Progenitor cell of endocrine pancreas (in vitro differentiated cells): ENCODE results near the gene MYO5A. TPM values are rescaled to one million over a fixed set of nuclear protein-coding genes. Genes with fewer than 3 reads are reported as not detected.
"Not testable (repeated sequence)": the region's sequence is repeated elsewhere in the genome, so short reads cannot be mapped to it uniquely, and the experiment has no call there.

Source experiments
- DNase-seq: peaks from one replicate; pipeline ENCODE4 v3.0.0; 2021; ENCODE audit warnings: low spot score; ENCODE audit not compliant: unreplicated experiment
- H3K27ac Mint-ChIP-seq: 2 replicates; pipeline ENCODE4 v1.8.0; 2021; ENCODE audit warnings: mild to moderate bottlenecking, moderate library complexity, mixed read lengths
- H3K27me3 Mint-ChIP-seq: 2 replicates; pipeline ENCODE4 v1.8.0; 2021; ENCODE audit warnings: mixed read lengths
- H3K36me3 Mint-ChIP-seq: 2 replicates; pipeline ENCODE4 v1.8.0; 2022; ENCODE audit warnings: mixed read lengths; ENCODE audit not compliant: insufficient read depth
- H3K4me1 Mint-ChIP-seq: 2 replicates; pipeline ENCODE4 v1.8.0; 2021; ENCODE audit warnings: low read depth, mixed read lengths
- H3K4me3 Mint-ChIP-seq: 2 replicates; pipeline ENCODE4 v1.8.0; 2021; ENCODE audit warnings: low read depth, mild to moderate bottlenecking, moderate library complexity, mixed read lengths
- H3K9me3 Mint-ChIP-seq: 2 replicates; pipeline ENCODE4 v1.8.0; 2021; ENCODE audit warnings: low read depth, mixed read lengths
- CTCF ChIP-seq: fragments of 200-600 bp; sonication (generic); IDR thresholded peaks from one replicate; pipeline ENCODE4 v1.5.0; 2021; ENCODE audit warnings: antibody characterized with exemption, mild to moderate bottlenecking; ENCODE audit not compliant: unreplicated experiment
- total RNA-seq: library from RNA; stranded (reverse); gene quantifications from 2 replicates; pipeline ENCODE4 v1.2.1, GENCODE V29; 2021

Gene MYO5A
- total RNA-seq, 1 donor from 2014 or later, result 31.0 TPM

GRCh38 chr15:52448011-52448890 is 80.4 kb downstream of the MYO5A start:
- no peak for TF ChIP-seq CTCF
- Mint-ChIP-seq H3K36me3 (peaks cover 4% of the 10 kb centered on the region), H3K4me1 (peaks cover 4% of the 10 kb centered on the region), H3K9me3 (peaks cover 12% of the 10 kb centered on the region), H3K4me3 (no peak overlapping the region), H3K27me3 (no peaks in the 10 kb centered on the region), H3K27ac (no peak overlapping the region)
- DNase-seq, result no peak

- no peaks in the 10 kb centered on the region for H3K27me3 Mint-ChIP-seq
- TF ChIP-seq CTCF, result no peak
- H3K9me3 Mint-ChIP-seq, result peaks cover 6% of the 10 kb centered on the region
- no peak overlapping the region for H3K4me3 Mint-ChIP-seq
- H3K4me1 Mint-ChIP-seq, result peaks cover 4% of the 10 kb centered on the region
- DNase-seq, result no peak
- H3K36me3 Mint-ChIP-seq, result peaks cover 4% of the 10 kb centered on the region
- H3K27ac Mint-ChIP-seq, result no peak overlapping the region
Measured at GRCh38 chr15:52445954-52446353, 82.7 kb downstream of the MYO5A start.

GRCh38 chr15:52445553-52445952 is 83.1 kb downstream of the MYO5A start:
- TF ChIP-seq CTCF, result no peak
- H3K4me1 Mint-ChIP-seq, result peaks cover 4% of the 10 kb centered on the region
- peaks cover 6% of the 10 kb centered on the region for H3K9me3 Mint-ChIP-seq
- H3K27me3 Mint-ChIP-seq, result no peaks in the 10 kb centered on the region
- peaks cover 4% of the 10 kb centered on the region for H3K36me3 Mint-ChIP-seq
- DNase-seq, result no peak
- no peak overlapping the region for H3K4me3 Mint-ChIP-seq
- H3K27ac Mint-ChIP-seq, result no peak overlapping the region

GRCh38 chr15:52443205-52443604 is 85.5 kb downstream of the MYO5A start:
- DNase-seq, H3K9me3 Mint-ChIP-seq, H3K4me1 Mint-ChIP-seq, H3K36me3 Mint-ChIP-seq, H3K27me3 Mint-ChIP-seq, H3K4me3 Mint-ChIP-seq, H3K27ac Mint-ChIP-seq: not testable (repeated sequence)

- no peak for TF ChIP-seq CTCF
- Mint-ChIP-seq H3K9me3 (peaks cover 6% of the 10 kb centered on the region), H3K27ac (no peak overlapping the region), H3K27me3 (no peaks in the 10 kb centered on the region), H3K36me3 (peaks cover 4% of the 10 kb centered on the region), H3K4me1 (peaks cover 5% of the 10 kb centered on the region), H3K4me3 (no peak overlapping the region)
- no peak for DNase-seq
Measured at GRCh38 chr15:52441841-52442240, 86.8 kb downstream of the MYO5A start.

GRCh38 chr15:52440946-52441345 is 87.7 kb downstream of the MYO5A start:
- Mint-ChIP-seq H3K36me3 (peaks cover 4% of the 10 kb centered on the region), H3K9me3 (peaks cover 6% of the 10 kb centered on the region), H3K27ac (no peak overlapping the region), H3K27me3 (no peaks in the 10 kb centered on the region), H3K4me3 (no peak overlapping the region), H3K4me1 (peaks cover 5% of the 10 kb centered on the region)
- no peak for DNase-seq
- TF ChIP-seq CTCF, result no peak
